ENCODE data around the gene DNMBP.
"Not testable (repeated sequence)": the region's sequence is repeated elsewhere in the genome, so short reads cannot be mapped to it uniquely, and the experiment has no call there.

Gene DNMBP

GRCh38 chr10:100014071-100014762 is 4.5 kb upstream of the DNMBP start:
- DNase-seq (ENCODE audit: low read depth), result no peak

- DNase-seq (ENCODE audit: low read depth), result no peak
Observed at GRCh38 chr10:100013621-100014020, 3.9 kb upstream of the DNMBP start.

GRCh38 chr10:100011906-100012305 is 2.2 kb upstream of the DNMBP start:
- DNase-seq (ENCODE audit: low read depth), result not testable (repeated sequence)

- DNase-seq (ENCODE audit: low read depth), result no peak
Observed at GRCh38 chr10:100009283-100009792, 409 bp downstream of the DNMBP start.

GRCh38 chr10:100008708-100009282 is 952 bp downstream of the DNMBP start:
- DNase-seq (ENCODE audit: low read depth), result no peak

GRCh38 chr10:100008142-100008522 is 1.6 kb downstream of the DNMBP start:
- DNase-seq (ENCODE audit: low read depth), result no peak

- DNase-seq (ENCODE audit: low read depth), result no peak
Observed at GRCh38 chr10:100007231-100008141, 2.3 kb downstream of the DNMBP start.

GRCh38 chr10:100006243-100006886 is 3.4 kb downstream of the DNMBP start:
- peak; percentile 92 for DNase-seq (ENCODE audit: low read depth)

GRCh38 chr10:100004805-100005510 is 4.8 kb downstream of the DNMBP start:
- DNase-seq (ENCODE audit: low read depth), result no peak

- DNase-seq (ENCODE audit: low read depth), result no peak
Observed at GRCh38 chr10:100000109-100000644, 9.6 kb downstream of the DNMBP start.

GRCh38 chr10:99999319-100000108 is 10.2 kb downstream of the DNMBP start:
- DNase-seq (ENCODE audit: low read depth), result no peak

GRCh38 chr10:99998889-99999288 is 10.9 kb downstream of the DNMBP start:
- DNase-seq (ENCODE audit: low read depth), result no peak

- DNase-seq (ENCODE audit: low read depth), result no peak
Observed at GRCh38 chr10:99996671-99997648, 12.8 kb downstream of the DNMBP start.

- no peak for DNase-seq (ENCODE audit: low read depth)
Observed at GRCh38 chr10:99995713-99996112, 14.0 kb downstream of the DNMBP start.

- DNase-seq (ENCODE audit: low read depth), result no peak
Observed at GRCh38 chr10:99995269-99995668, 14.5 kb downstream of the DNMBP start.

- DNase-seq (ENCODE audit: low read depth), result no peak
Observed at GRCh38 chr10:99994801-99995200, 14.9 kb downstream of the DNMBP start.

GRCh38 chr10:99993701-99994689 is 15.8 kb downstream of the DNMBP start:
- DNase-seq (ENCODE audit: low read depth), result peak; percentile 77

GRCh38 chr10:99985637-99986036 is 24.1 kb downstream of the DNMBP start:
- not testable (repeated sequence) for DNase-seq (ENCODE audit: low read depth)
